ENCODE results near the gene TNFAIP6. TPM values are rescaled to one million over a fixed set of nuclear protein-coding genes. Genes with fewer than 3 reads are reported as not detected.
A peak's percentile ranks its signal among the peaks of the same experiment; 100 is the strongest.

TNFAIP6 gene
- polyA plus RNA-seq, 1 of the 3 experiments (the other 2 are of a cell fraction), result 0.58 TPM

DNA sequence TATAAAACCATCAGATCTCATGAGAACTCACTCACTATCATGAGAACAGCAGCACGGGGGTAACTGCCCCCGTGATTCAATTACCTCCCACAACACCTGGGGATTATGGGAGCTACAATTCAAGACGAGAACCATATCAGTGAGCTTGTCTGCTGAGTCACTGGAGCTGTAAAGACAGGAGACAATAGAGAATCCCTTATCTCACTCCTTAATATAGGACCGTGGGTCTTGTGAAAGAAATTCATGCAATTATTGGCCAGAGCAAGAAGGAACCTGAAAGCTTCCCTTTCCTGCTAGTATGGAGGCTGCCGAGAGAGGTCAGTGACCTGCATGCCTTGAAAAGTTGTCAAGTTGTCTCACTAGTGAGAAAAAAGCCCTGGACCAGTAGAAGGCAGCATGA is 9.5 kb upstream of the TNFAIP6 start:
- Histone ChIP-seq H3K9ac (no peak overlapping the region), H3K9me2 (no peaks in the 10 kb centered on the region), H3F3A (replicated peaks; ENCODE audit: insufficient read depth) (peaks cover 8% of the 10 kb centered on the region), H4K20me1 (ENCODE audit: insufficient read depth) (no peaks in the 10 kb centered on the region), H3K4me2 (no peak overlapping the region), H3K27ac (ENCODE audit: low read depth in 2 of 2, low read length in 1 of 2) (no peak overlapping the region), H3K36me3 (replicated peaks in 1 of 2; ENCODE audit: control insufficient read depth in 1 of 2, insufficient read depth in 2 of 2, low read length in 1 of 2) (no peaks in the 10 kb centered on the region), H2AFZ (ENCODE audit: low read depth) (no peak overlapping the region), H3K27me3 (ENCODE audit: insufficient read depth) (no peaks in the 10 kb centered on the region), H3K79me2 (ENCODE audit: insufficient read depth) (no peaks in the 10 kb centered on the region), H3K9me3 (no peaks in the 10 kb centered on the region), H3K4me3 (ENCODE audit: low read depth in 2 of 2, low read length in 1 of 2) (no peak overlapping the region), H3K4me1 (ENCODE audit: control insufficient read depth in 1 of 2, insufficient read depth in 2 of 2, low read depth in 1 of 2, low read length in 1 of 2) (peaks cover 0 to 6% of the 10 kb centered on the region in 2 experiments; a peak in 1 of 4 replicates)
- TF ChIP-seq, protein P1, sequence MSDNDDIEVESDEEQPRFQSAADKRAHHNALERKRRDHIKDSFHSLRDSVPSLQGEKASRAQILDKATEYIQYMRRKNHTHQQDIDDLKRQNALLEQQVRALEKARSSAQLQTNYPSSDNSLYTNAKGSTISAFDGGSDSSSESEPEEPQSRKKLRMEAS (IDR thresholded peaks at IDR 0.05; ENCODE audit: low read depth), result no peak
- TF ChIP-seq FOXJ3 (CRISPR knock-in tag; IDR thresholded peaks at IDR 0.05) (no peak), FOSL2 (IDR thresholded peaks at IDR 0.05; ENCODE audit: borderline replicate concordance, low read depth) (no peak), TEAD4 (IDR thresholded peaks at IDR 0.05; ENCODE audit: borderline replicate concordance, insufficient read depth) (no peak), GABPA (IDR thresholded peaks at IDR 0.05; ENCODE audit: low read depth) (no peak), EZH2phosphoT487 (IDR thresholded peaks at IDR 0.05; ENCODE audit: borderline replicate concordance, low read depth) (no peak)
- TF ChIP-seq, protein P2, sequence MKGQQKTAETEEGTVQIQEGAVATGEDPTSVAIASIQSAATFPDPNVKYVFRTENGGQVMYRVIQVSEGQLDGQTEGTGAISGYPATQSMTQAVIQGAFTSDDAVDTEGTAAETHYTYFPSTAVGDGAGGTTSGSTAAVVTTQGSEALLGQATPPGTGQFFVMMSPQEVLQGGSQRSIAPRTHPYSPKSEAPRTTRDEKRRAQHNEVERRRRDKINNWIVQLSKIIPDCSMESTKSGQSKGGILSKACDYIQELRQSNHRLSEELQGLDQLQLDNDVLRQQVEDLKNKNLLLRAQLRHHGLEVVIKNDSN (IDR thresholded peaks at IDR 0.05; ENCODE audit: borderline replicate concordance, low read depth), result no peak
- no peak for DNase-seq
- POLR2A ChIA-PET, result no interaction called here
- CTCF ChIA-PET, result no interaction called here
- 61% methylated on average over 5 of the region's 5 CpGs for WGBS (ENCODE audit: low lambda C conversion rate)

DNA sequence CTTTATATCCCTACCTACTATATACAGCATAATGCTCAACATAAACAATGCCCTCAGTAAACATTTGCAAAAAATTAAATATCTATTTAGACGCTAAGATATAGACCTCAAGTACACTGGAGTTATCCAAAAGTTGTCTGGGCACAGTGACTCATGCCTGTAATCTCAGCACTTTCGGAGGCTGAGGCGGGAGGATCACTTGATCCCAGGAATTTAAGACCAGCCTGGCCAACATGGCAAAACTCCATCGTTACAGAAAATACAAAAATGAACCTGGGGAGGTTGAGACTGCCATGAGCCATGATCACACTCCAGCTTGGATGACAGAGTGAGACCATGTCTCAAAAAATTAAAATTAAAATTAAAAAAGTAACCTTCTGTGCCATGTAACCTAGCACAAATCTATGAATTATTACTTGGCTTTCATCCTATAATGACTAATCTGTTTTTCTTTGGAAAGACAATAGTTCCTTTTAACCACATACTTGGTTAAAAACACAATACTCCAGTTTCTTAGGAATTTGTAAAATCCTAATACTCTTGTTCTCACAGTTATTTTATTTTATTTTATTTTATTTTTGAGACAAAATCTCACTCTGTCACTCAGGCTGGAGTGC is 6.7 kb upstream of the TNFAIP6 start:
- Histone ChIP-seq H3K79me2 (ENCODE audit: insufficient read depth) (no peaks in the 10 kb centered on the region), H3K27ac (ENCODE audit: low read depth in 2 of 2, low read length in 1 of 2) (peak overlapping the region in 1 of 2 experiments; percentile 89; a peak in 2 of 4 replicates), H2AFZ (ENCODE audit: low read depth) (no peak overlapping the region), H3K4me3 (ENCODE audit: low read depth in 2 of 2, low read length in 1 of 2) (no peak overlapping the region), H3K27me3 (ENCODE audit: insufficient read depth) (no peaks in the 10 kb centered on the region), H3K9me2 (no peaks in the 10 kb centered on the region), H3K4me2 (no peak overlapping the region), H3F3A (replicated peaks; ENCODE audit: insufficient read depth) (peaks cover 8% of the 10 kb centered on the region), H3K9me3 (no peaks in the 10 kb centered on the region), H3K9ac (no peak overlapping the region), H4K20me1 (ENCODE audit: insufficient read depth) (no peaks in the 10 kb centered on the region), H3K36me3 (replicated peaks in 1 of 2; ENCODE audit: control insufficient read depth in 1 of 2, insufficient read depth in 2 of 2, low read length in 1 of 2) (no peaks in the 10 kb centered on the region), H3K4me1 (ENCODE audit: control insufficient read depth in 1 of 2, insufficient read depth in 2 of 2, low read depth in 1 of 2, low read length in 1 of 2) (peaks cover 0 to 6% of the 10 kb centered on the region in 2 experiments; a peak in 1 of 4 replicates)
- CTCF ChIA-PET, result no interaction called here
- DNase-seq, result no peak
- WGBS (ENCODE audit: low lambda C conversion rate), result 46% methylated on average over 4 of the region's 4 CpGs
- POLR2A ChIA-PET, result no interaction called here
- TF ChIP-seq MEF2A (IDR thresholded peaks at IDR 0.05; ENCODE audit: borderline replicate concordance, low read depth) (no peak), RXRA (IDR thresholded peaks at IDR 0.05; ENCODE audit: borderline replicate concordance, low read depth) (peak; percentile 16; the same call in 1 of the 2 replicates), POLR2AphosphoS5 (IDR thresholded peaks at IDR 0.05; ENCODE audit: low read depth, low read length) (peak; percentile 28; the same call in 1 of the 2 replicates), RCOR1 (IDR thresholded peaks at IDR 0.05; ENCODE audit: low read length) (no peak), TAF1 (IDR thresholded peaks at IDR 0.05; ENCODE audit: borderline replicate concordance, low read depth, low read length) (no peak), RFX5 (IDR thresholded peaks at IDR 0.05; ENCODE audit: low read length) (no peak), EZH2phosphoT487 (IDR thresholded peaks at IDR 0.05; ENCODE audit: borderline replicate concordance, low read depth) (no peak), JUND (IDR thresholded peaks at IDR 0.05) (peak; percentile 31), GABPA (IDR thresholded peaks at IDR 0.05; ENCODE audit: low read depth) (no peak), SIN3A (IDR thresholded peaks at IDR 0.05; ENCODE audit: borderline replicate concordance, low read depth, low read length) (no peak), FOXJ3 (CRISPR knock-in tag; IDR thresholded peaks at IDR 0.05) (no peak), MXI1 (IDR thresholded peaks at IDR 0.05; ENCODE audit: low read depth, low read length) (no peak), TEAD4 (IDR thresholded peaks at IDR 0.05; ENCODE audit: borderline replicate concordance, insufficient read depth) (no peak), TCF12 (IDR thresholded peaks at IDR 0.05) (peak; percentile 55), ELF1 (IDR thresholded peaks at IDR 0.05) (no peak), EP300 (IDR thresholded peaks at IDR 0.05; ENCODE audit: borderline replicate concordance in 1 of 2, low read depth in 1 of 2, low read length in 1 of 2) (0 out of 4 replicates have a peak, but pooled peaks of 1 of the 2 experiments have one; percentile 14), FOSL2 (IDR thresholded peaks at IDR 0.05; ENCODE audit: borderline replicate concordance, low read depth) (peak; percentile 38; the same call in 1 of the 2 replicates), SMC3 (IDR thresholded peaks at IDR 0.05; ENCODE audit: low read depth, low read length) (no peak)
- TF ChIP-seq, protein P3, sequence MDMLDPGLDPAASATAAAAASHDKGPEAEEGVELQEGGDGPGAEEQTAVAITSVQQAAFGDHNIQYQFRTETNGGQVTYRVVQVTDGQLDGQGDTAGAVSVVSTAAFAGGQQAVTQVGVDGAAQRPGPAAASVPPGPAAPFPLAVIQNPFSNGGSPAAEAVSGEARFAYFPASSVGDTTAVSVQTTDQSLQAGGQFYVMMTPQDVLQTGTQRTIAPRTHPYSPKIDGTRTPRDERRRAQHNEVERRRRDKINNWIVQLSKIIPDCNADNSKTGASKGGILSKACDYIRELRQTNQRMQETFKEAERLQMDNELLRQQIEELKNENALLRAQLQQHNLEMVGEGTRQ (IDR thresholded peaks at IDR 0.05; ENCODE audit: borderline replicate concordance, low read depth, low read length), result no peak
- TF ChIP-seq, protein P1 (IDR thresholded peaks at IDR 0.05; ENCODE audit: low read depth), result no peak
- TF ChIP-seq, protein P4, sequence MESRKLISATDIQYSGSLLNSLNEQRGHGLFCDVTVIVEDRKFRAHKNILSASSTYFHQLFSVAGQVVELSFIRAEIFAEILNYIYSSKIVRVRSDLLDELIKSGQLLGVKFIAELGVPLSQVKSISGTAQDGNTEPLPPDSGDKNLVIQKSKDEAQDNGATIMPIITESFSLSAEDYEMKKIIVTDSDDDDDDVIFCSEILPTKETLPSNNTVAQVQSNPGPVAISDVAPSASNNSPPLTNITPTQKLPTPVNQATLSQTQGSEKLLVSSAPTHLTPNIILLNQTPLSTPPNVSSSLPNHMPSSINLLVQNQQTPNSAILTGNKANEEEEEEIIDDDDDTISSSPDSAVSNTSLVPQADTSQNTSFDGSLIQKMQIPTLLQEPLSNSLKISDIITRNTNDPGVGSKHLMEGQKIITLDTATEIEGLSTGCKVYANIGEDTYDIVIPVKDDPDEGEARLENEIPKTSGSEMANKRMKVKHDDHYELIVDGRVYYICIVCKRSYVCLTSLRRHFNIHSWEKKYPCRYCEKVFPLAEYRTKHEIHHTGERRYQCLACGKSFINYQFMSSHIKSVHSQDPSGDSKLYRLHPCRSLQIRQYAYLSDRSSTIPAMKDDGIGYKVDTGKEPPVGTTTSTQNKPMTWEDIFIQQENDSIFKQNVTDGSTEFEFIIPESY (IDR thresholded peaks at IDR 0.05; ENCODE audit: borderline replicate concordance, low read depth), result no peak

All from SK-N-SH (cell line).